HG02678 (cell line): ENCODE results near the gene LNX2.

Source experiments
- ATAC-seq: cut with Tn5 transposase; IDR thresholded peaks from one replicate; pipeline ENCODE4 v1.9.1; 2021; ENCODE audit warnings: mild to moderate bottlenecking, moderate library complexity; ENCODE audit not compliant: unreplicated experiment

LNX2 gene

DNA sequence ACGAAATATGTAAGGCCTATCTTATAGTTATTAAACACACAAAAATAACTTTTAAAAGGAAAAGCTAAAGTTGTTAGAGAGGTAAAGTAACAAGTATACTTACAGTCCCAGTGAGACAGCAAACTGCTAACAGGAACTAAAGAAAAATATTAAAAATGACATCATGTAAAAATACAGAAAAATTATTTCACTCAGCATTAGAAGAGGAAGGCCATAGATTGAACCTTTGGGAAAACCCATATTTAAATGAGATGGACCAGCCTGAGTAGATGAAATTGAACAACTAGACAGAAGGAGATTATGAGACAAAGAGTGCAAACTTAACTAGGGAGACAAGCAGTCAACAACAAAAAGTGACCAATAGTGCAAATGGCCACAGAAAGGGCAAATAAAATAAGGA, 49.4 kb downstream of the LNX2 start:
- ATAC-seq = no peak

DNA sequence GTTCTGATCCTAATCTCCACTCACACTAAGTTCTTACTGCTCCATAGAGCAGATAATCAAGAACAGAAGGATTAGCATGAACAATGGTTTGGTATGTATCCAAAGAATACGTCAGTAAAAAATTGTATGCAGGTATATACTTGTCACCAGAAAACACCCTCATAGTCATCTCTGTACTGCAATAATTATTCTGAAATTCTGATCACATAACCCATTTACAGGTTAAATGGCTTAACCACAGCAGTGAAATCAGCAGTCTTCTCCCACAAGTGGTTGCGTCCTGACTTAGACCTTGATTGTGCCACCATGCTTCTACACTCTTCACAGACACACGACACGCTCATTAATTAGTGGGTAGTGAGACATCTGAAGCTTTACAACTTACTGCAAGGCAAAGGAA, 50.9 kb downstream of the LNX2 start:
- no peak for ATAC-seq

DNA sequence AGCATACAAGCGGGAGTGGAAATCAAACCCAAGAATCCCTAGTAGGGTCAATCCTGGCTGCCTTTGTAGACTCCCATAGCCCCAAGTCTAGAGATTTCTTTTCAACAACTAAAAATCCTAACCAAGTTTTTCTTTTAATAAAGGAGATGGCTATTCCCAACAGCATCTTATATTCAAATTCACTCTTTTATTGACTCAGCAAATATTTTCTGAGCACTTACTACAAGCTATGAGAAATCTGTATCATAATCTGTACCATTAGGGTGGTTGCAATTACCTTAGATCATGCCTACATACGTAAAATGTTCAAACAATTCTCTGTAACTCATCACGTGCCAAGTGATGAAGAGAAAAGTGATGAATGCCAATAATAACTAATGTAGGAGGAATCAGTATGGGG, 54.5 kb downstream of the LNX2 start:
- no peak for ATAC-seq

DNA sequence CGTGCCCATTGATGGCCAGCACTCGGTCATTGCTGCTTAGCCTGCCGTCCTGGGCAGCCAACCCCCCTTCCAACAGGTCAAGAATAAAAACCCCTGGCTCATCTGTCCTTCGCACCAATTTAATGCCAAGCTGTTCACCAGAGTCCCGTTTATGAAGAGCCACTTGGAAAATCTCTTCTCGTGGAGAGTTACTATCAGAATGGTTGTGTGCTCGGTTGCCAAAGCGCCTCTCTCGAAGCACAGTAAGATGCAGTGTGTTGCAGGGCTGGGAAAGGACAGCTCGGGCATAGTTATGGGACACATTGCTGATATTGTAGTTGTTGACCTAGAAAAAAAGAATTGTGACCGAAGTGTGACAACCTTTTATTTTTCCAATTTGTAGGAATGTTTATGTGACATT, 57.9 kb downstream of the LNX2 start:
- ATAC-seq = no peak

DNA sequence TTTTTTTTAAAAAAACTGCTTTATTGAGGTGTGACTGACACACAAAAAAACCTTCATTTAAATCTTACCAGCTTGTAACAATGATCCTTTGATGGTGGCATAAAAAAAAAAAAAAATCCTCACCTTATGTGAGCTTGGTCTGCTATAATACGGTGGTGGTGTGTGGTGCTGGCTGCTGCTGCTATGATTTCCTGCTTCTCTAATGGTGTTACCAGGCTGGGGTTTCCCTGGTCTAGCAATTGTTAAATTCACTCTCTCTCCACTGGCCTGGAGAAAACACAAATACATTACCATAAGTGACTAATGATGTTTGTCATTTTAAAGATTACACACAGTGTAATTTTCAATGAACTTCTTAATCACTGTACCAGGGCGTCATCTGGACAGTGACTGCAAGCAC, 60.6 kb downstream of the LNX2 start:
- no peak for ATAC-seq

DNA sequence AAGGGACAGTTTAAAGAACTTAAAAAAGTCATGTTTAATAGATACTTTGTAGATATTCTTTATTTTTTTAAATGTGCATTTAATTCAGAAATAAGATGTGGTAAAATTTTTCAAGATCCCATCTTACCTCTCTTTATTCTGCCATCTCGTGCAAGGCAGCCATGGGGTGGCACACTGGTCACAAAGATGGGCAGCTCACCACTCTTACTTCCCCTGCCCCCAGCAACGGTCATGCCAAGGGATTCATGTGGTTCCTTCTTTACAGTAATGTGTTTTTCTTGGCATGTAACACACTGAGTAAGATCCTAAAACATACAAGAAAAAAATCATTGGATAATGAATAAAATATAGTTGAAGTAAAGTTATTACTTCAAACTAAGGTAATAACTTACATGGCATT, 64.2 kb downstream of the LNX2 start:
- no peak for ATAC-seq

DNA sequence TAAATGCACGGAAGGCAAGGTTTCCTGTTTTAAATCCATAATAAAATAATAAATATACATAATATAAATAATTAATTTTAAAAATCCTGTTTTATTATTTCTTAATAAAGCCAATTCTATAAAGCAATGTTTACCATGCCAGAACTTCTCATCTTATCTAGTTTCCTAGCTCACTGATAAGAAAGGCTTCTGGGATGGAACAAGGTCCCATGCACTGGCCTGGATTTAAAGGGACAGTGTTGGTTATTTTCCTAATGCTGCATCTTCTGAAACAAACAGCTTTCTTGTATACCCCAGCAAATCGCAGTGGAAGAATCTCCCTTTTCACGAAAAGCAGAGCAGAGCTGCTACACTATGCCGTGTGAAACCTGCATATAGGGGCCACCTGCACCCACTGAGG, 68.8 kb downstream of the LNX2 start:
- ATAC-seq = no peak

DNA sequence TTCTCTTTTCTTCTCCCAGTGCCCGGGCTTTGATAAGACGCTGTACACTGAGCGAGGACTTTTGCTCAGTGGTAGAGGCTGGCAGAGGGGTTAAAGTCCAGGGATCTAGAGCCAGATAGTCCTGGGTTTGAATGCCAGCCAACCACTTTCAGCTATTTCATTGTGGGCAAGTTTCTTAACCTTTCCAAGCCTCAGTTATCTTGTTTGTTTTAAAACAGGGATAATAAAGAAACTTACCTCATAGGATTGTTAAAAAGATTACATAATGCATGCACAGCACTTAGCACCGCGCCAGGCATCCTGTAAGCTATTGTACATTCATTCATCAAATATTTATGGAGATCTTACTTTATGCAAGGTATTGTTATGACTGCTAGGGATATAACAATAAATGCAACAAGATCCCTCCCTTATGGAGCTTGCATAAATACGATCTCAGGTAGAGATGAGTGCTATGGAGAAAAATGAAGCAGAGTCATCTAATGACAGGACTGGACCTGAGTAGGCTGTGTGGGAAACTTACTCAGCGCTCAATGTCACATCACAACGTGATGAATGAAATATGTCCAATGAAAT, 70.8 kb downstream of the LNX2 start:
- ATAC-seq = no peak

DNA sequence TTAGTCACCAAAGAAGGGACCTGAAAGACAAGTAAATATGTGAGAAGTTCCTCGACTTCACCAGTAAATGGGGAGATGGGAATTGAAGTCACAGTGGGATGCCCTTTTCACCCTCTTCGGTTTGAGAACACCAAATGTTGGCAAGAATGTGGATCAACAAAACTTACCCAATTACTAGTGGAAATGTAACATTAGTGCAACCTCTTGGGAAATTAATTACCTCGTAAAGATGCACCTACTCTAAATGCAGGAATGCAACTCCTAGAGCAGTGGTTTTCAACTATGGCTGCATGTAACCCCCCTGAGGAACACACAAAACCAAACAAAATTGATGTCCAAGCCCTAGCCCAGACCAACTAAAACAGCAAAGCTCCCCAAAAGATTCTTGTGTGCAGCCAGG, 78.1 kb downstream of the LNX2 start:
- ATAC-seq = no peak

DNA sequence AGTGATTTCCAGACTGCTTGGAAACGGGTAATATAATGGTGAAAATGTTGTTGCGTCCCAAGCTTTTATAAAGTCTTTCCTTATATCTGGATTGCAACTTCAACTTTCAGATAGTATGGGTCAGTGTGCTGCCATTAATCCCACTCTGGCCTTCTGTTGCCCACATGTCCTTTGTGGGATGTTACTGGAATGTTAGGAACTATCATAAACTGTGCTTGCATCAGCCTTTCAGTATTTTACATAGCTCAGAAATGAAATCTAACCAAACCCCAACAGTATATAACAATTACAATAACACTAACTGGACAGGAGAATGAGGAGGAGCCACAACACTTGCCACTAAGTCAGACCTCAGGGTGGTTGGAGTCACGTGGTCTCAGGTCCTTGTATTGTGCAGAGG, 78.9 kb downstream of the LNX2 start:
- ATAC-seq = no peak

DNA sequence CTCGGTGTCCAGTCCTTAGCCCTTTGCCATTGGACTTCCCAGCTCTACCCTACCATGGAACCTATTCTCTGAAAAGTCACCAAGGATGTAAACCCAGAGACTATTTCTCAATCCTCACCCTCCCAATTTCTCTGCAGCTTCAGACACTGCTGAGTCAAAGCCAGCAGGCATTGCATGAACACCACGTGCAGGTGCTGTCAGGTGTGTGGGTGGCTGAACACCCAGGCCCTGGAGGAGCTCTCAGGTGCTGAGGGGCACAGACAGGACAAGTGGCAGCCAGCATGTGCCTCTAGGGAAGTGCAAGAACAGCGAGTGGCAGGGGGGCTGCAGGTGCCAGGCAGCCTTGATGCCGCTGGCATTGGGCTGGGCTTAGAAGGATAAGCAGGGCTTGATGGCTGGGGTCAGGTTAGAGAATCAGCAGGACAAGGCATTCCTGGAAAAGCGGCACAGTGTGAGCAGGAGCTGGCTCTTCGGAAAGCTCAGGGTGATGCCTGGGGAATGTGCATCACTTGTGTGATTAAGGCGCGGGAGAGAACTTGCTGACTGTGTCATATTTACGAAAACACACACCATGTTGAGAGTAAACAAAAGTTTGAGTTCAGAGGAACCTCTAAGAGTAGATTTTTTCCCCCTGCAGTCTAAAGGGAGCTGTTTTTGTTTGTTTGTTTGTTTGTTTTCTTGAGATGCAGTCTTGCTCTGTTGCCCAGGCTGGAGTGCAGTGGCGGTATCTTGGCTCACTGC, 83.8 kb downstream of the LNX2 start:
- ATAC-seq = no peak

DNA sequence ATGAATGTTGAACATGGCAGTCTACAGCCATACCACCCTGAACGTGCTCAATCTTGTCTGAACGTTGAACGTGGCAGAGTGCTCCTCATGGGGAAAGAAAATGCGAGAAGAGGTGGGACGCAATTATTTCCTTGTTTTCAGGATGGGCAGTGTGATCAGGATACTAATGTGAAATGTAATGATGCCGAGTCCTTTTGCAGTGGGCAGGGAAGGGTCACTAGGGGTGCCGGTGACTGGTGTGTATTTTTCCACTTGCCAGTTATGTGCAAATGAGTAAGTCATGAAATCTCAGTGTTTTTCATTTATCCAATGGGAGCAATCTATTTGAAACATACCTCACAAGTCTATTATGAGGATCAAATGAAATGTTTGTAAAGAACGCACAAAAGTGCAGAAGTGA, 84.8 kb downstream of the LNX2 start:
- ATAC-seq = no peak

DNA sequence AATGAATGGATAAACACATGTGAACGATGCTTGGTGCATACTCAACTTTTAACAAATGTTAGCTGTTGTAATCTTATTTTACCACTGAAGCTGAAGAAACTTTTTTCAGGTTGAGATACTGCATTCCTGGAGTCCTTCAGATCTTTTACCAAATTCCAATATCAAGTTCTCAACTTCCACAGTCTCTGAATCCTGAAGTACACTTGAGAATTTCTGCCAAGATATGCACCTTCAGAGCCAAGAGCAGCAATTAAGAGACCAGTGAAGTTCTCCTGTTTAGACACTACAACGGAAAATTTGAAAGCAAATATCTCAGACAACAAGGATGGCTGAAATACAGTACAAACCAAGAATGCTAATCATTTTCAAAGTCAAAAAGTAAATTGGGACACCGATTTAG, 85.3 kb downstream of the LNX2 start:
- no peak for ATAC-seq

DNA sequence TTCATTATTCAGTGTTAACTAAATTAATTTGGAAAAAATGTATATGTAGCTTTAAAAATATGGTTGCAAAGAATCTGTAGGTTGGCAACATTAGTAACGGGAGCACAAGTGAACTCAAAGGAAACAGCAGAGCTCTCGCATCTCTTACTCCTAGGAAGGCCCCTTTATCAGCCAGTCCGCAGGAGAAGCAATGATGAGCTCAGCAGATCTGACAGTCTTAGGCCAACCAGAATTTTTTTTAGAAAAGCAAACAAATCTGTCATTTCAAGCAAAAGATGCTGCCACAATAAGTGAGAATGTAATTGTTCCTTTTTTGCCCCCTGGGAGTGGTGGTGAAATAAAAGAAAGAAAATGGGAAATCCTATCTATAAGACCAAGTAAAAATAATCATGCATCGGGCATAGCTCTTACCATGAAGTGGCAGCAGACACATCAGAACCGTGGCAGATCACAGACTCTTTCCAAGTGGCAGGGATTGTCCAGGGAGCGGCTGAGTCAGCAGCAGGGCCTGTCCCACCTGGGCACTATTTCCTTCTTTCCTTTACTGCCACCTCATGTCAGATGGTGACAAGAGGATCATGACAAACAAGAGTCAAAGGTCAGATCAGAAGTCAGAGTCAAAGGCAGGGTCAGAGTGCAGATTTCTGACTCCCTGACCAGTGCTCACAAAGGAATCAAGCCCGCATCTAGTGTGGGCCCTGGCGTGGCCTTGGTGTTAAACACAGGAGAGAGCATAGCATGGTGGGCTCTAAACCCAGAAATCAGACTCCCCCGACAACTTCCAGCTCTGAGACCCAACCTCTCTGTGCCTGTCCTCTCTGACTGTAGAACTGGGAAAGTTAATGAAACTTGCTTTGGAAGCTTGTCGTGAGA, 86.0 kb downstream of the LNX2 start:
- ATAC-seq = no peak

DNA sequence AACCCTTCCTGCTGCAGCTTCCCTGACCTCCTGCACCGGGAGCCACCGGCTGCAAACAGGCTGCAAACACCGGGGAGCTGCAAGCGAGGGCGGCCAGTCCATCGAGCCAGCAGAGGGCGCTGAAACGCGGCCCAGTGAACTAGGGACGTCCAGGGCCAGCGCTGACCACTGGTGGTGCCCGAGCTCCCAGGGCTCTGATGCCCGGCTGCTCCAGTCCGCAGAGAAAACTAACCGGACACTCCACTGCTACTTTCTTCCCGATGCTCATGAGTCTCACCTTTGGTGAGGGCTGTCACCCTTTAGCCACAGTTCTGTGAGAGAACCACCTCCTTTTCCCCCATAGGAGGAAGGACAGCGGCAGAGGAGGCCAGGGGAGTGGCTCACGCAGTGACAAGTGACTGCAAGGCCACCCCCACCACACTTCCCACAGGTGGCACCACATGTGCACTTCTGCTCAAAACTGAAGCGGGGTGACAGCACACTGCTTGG, 87.1 kb downstream of the LNX2 start:
- no peak for ATAC-seq

DNA sequence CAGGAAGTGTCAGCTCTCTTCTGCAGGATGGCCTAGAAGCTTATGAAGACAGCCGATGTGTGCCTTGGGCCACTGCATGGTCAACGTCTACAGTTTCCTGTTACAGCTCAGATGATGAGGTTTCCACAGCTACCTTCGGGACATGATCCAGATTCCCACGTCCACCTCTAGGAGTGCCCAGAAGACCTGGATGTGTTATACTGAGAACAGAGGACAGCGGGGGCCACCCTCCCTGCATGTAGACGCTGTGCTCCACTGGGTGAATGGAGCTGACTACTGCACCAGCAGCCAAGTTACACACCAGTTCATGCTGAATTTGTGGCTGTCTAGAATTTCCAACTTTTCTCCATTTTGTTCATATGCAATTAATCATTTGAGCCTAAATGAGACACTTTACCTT, 91.4 kb downstream of the LNX2 start:
- no peak for ATAC-seq

DNA sequence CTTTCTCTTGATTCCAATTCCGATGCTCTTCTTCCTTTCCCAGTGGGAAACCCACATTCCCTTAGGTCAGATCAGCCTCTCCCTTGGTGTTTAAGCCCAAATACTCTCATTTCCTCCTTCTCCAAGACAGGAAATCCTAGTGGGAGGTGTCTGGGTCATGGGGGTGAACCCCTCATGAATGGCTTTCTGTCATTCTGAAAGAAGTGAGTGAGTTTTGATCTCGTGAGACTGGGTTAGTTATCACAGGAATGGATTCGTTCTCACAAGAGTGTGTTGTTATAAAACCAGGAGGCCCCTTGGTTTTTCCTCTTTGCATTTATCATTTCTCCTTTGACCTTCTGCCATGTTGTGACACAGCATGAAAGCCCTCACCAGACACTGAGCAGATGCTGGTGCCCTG, 93.8 kb downstream of the LNX2 start:
- ATAC-seq = no peak

DNA sequence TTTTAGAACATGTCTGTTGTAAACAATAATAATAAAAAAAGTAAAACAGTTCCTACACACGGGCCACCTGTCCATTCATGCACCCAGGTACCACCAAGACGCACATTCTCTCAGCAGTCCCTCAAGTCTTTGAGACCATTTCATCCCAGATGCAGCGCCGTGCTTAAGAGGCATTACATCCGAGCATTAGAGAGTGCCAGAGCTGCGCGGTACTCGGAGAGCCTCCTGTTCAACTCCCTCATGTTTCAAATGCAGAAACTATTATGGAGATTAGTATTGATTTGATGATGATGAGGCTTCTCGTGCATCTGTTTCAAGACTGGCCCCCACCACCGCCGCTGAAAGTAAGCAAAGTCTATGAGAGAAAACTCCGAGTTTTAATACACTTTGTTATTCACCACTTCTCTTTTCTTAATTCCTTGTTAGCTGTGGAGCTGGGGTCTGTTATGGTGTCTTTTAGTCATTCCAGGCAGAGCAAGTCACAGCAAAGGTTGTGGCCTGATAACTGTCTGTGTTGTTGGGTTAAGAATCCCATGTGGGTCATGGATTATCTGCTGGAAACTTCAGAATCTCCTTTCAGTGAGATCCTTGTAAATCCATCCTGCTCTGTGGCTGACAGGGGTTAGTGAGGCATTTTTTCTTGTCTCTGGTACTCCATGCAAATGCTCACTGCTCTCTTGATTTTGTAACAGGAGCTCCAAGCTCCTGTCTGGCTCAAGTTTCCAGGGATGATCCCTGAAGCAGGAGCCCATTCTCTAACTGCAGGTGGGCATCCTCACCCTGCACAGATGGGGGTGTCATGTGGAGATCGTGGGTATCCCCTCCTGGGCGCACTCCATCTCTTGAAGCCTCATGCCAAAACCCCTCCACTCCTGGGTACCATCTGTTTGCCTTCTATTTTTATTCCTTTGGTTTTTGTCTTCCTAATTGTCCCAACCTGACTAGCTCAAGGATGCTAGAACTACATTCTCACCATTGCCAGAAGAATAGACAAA, 95.1 kb downstream of the LNX2 start:
- no peak for ATAC-seq

DNA sequence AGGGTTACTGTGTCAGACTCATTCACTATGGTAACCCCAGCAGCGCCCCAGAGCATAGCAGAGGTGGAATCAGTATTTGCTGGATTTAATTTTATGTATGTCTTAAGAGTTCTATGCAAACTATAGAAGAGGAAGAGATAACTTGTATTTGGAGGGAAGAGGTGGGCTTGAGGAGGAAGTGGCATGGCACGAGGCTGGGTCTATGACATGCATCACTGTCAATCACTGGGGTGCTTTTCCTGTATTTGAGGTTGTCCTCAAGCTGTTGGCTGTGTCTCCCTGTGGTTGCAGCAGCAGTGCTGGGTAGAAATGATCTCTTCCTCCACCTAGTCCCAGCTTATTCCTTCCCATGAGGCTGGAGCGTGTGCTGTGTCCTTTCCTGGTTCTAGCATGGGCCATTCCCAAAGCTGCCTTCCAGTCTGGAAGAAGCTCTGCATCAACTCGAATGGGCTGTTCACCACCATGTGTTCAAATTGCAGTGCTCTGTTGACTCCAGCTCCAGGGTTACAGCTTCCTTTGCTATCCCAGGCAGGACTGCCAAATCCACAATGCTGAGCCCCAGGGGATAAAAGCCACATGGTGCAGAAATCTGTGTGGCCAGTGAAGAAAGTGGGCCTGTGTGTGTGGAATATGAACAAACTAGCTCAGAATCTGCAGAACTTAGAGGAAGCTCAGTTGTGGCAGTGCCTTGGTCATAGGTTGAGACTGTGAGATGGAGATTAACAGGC, 96.8 kb downstream of the LNX2 start:
- ATAC-seq = no peak

DNA sequence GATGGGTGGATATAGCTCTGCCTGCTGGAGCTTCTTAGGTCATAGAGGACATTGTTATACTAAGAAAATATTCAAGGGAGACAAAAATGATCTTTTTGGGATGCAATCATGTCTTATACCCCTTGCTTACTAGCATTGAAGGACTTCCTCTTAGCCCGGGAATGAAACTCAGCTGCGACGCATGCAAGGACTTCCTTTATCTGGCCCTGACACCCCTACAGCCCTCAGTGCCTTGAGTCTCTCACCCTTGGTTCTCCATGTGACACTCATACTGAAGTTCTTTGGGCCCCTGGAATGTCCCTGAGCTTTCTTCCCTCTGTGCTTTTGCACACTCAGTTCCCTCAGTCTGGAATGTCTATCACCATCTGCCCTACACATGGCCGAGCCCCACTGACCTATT, 97.5 kb downstream of the LNX2 start:
- no peak for ATAC-seq
